IPS-18c (cell line): Measurements from ENCODE around the gene C4orf36.

Source experiments
- H3K4me3 ChIP-seq: 2 replicates; pipeline ENCODE4 v1.7.0; 2013; ENCODE audit warnings: low read depth, mild to moderate bottlenecking, low read length, moderate library complexity; ENCODE audit not compliant: insufficient read depth
- H3K9me3 ChIP-seq: one replicate; pipeline ENCODE4 v1.6.1; 2013; ENCODE audit warnings: mild to moderate bottlenecking, low read length, moderate library complexity; ENCODE audit not compliant: control insufficient read depth, insufficient read depth

Gene C4orf36

DNA sequence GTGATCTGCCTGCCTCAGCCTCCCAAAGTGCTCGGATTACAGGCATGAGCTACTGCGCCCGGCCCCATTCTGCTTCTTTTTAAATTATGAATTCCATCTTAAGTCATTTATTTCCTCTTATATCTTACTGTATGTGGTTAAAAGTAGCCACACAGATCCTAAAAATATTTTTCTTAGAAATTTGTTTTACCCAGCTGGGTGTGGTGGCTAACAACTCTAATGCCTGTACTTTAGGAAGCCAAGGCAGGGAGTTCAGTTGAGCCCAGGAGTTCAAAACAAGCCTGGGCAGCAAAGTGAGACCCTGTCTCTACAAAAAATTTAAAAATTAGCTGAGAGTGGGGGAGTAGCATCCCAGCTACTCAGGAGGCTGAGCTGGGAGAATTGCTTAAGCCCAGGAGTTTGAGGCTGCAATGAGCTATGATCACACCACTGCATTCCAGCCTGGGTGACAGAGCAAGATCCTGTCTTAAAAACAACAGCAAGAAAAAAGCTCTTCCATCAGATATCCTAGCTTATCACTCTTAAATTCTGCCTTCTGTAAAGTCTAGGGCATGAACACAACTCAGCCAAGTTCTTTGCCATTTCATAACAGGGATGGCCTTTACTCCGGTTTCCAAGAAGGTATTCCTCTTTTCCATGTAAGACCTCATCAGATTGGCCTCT is 27.5 kb upstream of the C4orf36 start:
- Histone ChIP-seq H3K4me3 (no peak overlapping the region), H3K9me3 (no peaks in the 10 kb centered on the region)

- no peak overlapping the region for H3K4me3 ChIP-seq
Measured at GRCh38 chr4:86918539-86919072, 26.4 kb upstream of the C4orf36 start.

GRCh38 chr4:86917212-86918039 is 25.2 kb upstream of the C4orf36 start:
- Histone ChIP-seq H3K9me3 (no peaks in the 10 kb centered on the region), H3K4me3 (no peak overlapping the region)

More at GRCh38 chr4:86918539-86919072, 26.4 kb upstream of the C4orf36 start:
- no peaks in the 10 kb centered on the region for H3K9me3 ChIP-seq

- no peaks in the 10 kb centered on the region for H3K9me3 ChIP-seq
Measured at GRCh38 chr4:86916392-86916791, 24.2 kb upstream of the C4orf36 start.

DNA sequence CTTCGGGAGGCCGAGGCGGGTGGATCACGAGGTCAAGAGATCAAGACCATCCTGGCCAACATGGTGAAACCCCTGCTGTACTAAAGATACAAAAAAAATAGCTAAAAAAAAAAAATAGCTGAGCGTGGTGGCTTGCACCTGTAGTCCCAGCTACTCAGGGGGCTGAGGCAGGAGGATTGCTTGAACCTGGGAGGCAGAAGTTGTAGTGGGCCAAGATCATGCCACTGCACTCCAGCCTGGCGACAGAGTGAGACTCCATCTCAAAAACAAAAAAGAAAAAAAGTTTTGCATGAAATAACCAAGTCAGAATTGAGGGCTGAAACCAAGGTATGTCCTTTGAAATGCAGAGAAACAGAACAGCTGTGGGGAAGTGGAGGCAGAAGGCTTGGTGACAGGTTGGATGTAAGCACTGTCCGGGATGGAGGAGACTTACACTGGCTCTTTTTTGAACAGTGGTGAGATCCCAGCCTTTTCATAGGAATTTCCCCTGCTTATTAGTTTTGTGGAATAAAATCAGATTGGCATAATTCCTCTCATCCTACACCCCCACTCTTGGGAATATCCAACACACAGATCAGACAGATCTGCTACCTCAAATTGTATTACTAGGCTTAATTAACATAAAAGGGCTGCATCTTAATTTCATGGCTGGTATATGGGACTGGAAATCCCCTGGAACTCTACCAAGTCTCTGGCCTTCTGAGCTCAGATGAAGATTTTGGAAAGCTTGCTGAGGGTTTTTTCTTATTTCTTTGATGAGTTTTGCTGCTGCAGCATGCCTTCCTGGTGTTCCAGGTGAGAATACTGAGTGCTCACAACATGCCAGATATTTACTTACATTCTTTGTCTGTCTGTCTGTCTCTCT is 18.8 kb upstream of the C4orf36 start:
- H3K4me3 ChIP-seq, result no peak overlapping the region
- H3K9me3 ChIP-seq, result no peaks in the 10 kb centered on the region

More at GRCh38 chr4:86916392-86916791, 24.2 kb upstream of the C4orf36 start:
- H3K4me3 ChIP-seq, result no peak overlapping the region

- no peak overlapping the region for H3K4me3 ChIP-seq
- no peaks in the 10 kb centered on the region for H3K9me3 ChIP-seq
Measured at GRCh38 chr4:86910369-86910768, 18.1 kb upstream of the C4orf36 start.

DNA sequence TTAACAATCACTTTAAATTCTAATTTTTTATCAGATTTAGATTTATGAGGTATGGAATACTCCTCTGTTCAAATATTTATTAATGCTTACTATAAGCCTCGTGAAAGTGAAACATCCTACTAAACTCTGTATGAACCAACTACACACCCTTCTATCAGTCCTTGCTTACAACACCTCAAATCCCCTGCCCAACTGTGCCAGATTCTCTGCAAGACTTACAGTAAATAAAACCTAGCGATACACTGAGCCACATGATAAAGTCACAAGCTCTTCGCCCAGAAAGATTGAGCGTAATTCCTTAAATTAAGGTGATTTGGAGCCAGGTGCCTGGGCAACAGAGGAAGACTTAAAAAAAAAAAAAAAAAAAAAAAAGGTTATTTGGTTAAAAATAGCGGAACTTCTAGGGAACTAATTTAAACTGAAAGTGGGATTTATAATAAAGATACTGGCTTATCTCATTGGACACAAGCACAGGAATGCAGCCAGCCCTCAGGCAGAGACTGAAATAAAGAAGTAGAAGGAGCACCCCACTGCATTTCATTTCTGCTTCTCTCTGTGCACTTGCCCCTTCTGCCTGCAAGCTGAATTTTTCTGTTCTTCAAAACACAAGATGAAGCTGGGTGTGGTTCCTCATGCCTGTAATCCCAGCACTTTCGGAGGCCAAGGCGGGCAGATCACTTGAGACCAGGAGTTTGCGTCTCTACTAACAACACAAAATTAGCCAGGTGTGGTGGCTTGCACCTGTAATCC is 17.5 kb upstream of the C4orf36 start:
- Histone ChIP-seq H3K4me3 (no peak overlapping the region), H3K9me3 (no peaks in the 10 kb centered on the region)

DNA sequence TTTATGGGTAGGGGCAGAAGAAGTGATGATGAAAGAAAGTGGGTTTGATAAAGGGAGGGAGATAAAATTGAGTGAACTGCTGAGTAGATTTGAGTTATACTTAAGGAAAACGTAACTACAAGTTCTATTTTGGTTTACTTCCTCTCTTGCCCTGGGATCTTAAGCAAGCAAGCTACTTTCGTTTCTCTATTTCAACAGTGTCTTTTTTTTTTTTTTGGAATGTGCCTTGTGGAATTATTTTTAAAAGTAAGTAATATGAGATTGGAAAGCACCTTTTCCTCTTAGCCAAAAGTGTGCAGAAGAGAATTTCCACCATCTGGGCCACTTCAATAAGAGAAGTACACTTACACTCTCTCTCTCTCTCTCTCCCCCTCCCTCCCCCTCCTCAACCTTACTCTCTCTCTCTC is 16.0 kb upstream of the C4orf36 start:
- Histone ChIP-seq H3K9me3 (no peaks in the 10 kb centered on the region), H3K4me3 (no peak overlapping the region)

- no peaks in the 10 kb centered on the region for H3K9me3 ChIP-seq
- H3K4me3 ChIP-seq, result no peak overlapping the region
Measured at GRCh38 chr4:86901864-86902263, 9.6 kb upstream of the C4orf36 start.

- H3K4me3 ChIP-seq, result no peak overlapping the region
- no peaks in the 10 kb centered on the region for H3K9me3 ChIP-seq
Measured at GRCh38 chr4:86898562-86898961, 6.3 kb upstream of the C4orf36 start.

- Histone ChIP-seq H3K4me3 (no peak overlapping the region), H3K9me3 (no peaks in the 10 kb centered on the region)
Measured at GRCh38 chr4:86896596-86896995, 4.4 kb upstream of the C4orf36 start.

DNA sequence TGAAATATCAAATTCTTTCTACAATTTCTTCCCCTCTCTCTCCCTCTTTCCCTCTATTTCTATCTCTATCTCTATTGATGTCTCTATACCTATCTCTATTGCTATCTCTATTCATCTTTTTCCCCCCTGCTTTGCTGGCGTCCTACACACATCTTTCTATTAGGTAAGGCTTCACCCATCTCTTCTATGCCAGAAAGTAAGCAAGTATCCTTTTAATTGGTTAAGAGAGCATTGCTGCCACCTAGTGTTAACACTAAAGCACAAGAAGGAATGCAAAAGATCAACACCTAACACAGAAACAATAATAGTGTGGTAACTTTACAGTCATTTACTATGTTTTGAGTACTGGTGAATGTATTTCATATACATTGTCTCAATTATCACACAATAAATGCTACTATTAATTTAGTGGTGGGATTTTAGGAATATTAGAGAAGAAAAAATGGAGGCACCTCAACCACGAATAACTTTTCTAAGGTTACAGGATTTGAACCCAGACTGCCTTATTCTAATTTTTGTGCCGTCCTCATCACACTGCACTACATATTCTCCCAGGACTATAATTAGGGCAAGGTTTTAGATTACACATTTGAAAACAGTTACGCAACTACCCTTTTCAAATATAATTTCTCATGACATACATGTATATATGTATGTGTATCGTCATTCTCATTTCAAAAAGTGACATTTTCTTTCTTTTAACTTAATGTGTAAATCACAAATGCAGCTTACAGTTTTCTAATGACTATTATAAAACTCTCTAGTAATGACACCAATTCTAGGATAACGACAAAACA is 3.7 kb upstream of the C4orf36 start:
- no peaks in the 10 kb centered on the region for H3K9me3 ChIP-seq
- no peak overlapping the region for H3K4me3 ChIP-seq

DNA sequence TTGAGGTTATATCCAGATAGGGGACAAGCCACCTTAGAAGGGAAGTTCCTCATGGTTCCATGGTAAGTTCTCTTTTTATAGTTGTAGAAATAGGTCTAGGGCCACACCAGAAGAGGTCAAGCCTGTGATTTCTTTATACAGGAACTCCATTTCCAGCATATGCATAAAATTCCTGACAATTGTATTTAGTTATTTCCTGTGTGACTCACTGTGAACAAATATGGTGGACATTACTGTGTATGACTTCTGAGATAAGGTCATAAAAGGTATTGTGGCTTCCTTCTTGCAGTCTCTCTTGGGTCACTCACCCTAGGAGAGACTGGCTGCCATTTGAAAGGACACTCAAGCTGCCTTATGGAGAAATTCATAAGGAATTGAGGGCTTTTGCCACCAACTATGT is 2.2 kb upstream of the C4orf36 start:
- no peak overlapping the region for H3K4me3 ChIP-seq
- no peaks in the 10 kb centered on the region for H3K9me3 ChIP-seq

DNA sequence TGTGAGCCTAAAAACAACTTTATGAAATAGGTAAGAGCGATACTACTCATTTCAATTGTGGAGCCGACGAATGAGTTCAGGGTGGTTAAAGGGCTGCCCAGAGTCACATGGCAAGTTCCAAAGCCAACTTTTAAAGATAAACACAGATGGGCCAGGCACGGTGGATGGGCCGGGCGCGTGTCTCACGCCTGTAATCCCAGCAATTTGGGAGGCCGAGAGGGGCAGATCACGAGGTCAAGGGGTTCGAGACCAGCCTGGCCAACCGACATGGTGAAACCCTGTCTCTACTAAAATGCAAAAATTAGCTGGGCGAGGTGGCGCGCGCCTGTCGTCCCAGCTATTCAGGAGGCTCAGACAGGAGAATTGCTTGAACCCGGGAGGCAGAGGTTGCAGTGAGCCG is 914 bp upstream of the C4orf36 start:
- Histone ChIP-seq H3K4me3 (no peak overlapping the region), H3K9me3 (no peaks in the 10 kb centered on the region)

DNA sequence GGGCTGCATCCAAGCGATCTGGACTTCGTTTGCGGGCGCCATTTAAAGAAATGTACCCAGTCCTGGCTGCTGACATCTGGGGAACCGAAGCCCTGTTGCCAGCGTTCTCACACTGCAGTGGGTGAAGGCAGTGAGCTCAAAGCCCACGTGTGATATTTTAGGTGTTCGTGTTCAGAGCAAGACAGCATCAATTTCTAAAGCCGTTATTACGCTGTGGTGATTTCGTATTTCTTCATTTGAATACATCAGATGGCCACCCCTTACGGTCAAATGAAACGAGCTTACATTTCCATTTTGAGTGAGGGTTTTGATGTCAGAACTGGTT is 376 bp upstream of the C4orf36 start:
- peak overlapping the region; percentile 81 for H3K4me3 ChIP-seq

GRCh38 chr4:86890790-86891189 is 1.4 kb downstream of the C4orf36 start:
- Histone ChIP-seq H3K9me3 (no peaks in the 10 kb centered on the region), H3K4me3 (no peak overlapping the region)

More for the DNA sequence above, 376 bp upstream of the C4orf36 start:
- H3K9me3 ChIP-seq, result no peaks in the 10 kb centered on the region
